ENCODE measurements around the gene ANKS4B. TPM values are rescaled to one million over a fixed set of nuclear protein-coding genes. Genes with fewer than 3 reads are reported as not detected.

Gene ANKS4B
- total RNA-seq, 1 donor = not detected

DNA sequence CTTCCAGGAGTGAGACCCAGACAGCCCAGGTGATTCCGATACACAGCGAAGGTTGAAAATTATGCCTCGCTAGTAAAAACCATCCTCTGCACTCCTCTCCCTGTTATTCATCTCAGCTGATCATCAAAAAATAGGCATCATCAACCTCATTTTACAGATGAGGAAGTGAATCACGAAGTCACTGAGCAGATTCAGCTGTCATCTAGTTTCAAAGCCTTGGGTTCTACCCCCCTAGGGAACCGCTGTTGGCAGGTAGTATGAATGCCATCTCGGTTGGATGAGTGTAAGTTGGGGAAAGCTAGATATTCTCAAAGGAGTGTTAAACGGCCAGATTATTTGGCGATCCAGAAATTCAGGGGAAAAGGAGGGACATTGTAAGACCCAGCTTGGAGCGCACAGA is 42.6 kb downstream of the ANKS4B start:
- DNase-seq (ENCODE audit: low read depth) = no peak
- H3K4me3 ChIP-seq (ENCODE audit: low read depth, low read length) = no peak overlapping the region
- TF ChIP-seq, protein P1, sequence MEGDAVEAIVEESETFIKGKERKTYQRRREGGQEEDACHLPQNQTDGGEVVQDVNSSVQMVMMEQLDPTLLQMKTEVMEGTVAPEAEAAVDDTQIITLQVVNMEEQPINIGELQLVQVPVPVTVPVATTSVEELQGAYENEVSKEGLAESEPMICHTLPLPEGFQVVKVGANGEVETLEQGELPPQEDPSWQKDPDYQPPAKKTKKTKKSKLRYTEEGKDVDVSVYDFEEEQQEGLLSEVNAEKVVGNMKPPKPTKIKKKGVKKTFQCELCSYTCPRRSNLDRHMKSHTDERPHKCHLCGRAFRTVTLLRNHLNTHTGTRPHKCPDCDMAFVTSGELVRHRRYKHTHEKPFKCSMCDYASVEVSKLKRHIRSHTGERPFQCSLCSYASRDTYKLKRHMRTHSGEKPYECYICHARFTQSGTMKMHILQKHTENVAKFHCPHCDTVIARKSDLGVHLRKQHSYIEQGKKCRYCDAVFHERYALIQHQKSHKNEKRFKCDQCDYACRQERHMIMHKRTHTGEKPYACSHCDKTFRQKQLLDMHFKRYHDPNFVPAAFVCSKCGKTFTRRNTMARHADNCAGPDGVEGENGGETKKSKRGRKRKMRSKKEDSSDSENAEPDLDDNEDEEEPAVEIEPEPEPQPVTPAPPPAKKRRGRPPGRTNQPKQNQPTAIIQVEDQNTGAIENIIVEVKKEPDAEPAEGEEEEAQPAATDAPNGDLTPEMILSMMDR (IDR thresholded peaks at IDR 0.05; ENCODE audit: insufficient read depth, low read depth, low read length) = no peak

DNA sequence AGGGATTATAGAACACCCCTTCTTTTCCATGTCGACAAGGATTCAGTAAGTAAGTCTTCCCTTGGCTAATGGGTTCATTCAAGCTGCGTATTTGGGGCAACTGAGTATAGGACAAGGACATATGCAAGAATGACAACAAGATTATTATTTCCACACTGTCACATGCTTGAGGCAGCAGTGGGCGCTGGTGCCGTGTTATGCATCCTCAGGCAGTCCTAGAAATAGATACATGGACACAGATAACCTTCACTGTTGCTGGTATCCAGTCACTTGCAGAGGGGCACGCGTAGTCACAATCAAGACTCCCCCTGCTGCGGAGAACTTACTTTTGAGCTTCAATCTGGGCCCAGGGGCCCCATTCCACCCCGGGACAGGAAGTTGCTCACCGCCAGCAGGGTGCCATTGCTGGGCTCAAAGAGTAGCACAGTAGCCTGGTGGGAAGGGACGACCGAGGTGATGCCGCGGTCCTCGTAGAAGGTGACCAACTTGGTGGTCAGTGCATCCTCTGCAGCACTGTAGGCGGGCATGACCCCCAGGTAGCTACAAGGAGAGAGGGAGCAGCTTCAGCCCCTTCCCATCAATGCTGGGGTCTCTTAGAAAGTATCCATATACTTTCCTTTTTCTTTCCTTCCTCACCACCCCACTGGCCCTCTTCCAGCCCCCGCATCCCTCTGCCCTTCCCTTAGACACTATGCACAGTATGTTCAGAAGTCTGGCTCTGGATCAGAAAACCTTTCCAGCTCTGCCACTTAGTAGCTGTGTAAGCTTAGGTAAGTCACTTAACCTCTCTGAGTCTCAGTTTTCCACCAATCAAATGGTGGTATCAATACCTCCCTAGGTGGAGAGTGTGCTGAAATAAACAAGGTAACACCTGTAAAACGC is 43.8 kb downstream of the ANKS4B start:
- TF ChIP-seq, protein P1 (IDR thresholded peaks at IDR 0.05; ENCODE audit: insufficient read depth, low read depth, low read length) = no peak
- DNase-seq (ENCODE audit: low read depth) = no peak
- no peak overlapping the region for H3K4me3 ChIP-seq (ENCODE audit: low read depth, low read length)

DNA sequence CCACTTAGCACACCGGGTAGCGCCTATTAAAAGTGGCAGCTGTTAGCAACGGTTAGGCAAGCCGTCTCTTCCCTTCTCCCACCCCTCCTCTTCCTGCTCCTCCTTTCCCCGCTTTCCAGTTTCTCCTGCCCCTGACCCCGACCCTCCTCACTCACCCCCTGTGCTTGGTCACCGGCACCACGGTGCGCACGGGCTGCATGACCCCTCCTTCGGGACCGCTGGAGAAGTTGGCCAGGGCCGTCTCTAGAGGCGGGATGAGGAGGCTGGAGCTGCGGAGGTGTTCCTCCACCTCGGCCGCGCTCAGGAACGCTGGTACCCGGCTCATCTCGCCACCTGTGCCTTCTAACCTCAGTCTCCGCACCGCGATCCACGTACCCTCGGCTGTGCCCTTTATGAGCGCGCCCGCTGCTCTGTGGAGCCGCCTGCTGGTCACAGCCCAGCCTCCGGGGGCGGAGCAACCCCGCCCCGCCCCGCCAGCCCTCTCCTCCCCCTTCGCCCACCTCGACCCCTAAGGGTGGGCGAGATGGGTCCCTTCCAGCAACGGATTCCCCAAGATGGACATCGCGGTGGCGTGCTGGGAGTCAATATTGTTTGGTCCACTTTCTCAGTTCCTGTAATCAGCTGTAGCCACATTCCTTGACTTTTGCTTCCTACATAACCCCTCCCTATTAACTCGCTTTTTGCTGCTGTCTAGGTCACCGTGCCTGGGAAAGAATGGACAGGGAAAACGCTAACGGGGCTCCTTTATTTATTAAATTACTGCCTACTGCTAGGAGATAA is 44.6 kb downstream of the ANKS4B start, which contains the start of gene CRYM:
CRYM (minus strand) TSS at position 364 of the 780 bp plus-strand sequence; CDS start at position 325, 39 bp downstream.
- TF ChIP-seq, protein P1 (IDR thresholded peaks at IDR 0.05; ENCODE audit: insufficient read depth, low read depth, low read length) = peak; percentile 78
- DNase-seq (ENCODE audit: low read depth) = no peak
- peak within 1 kb of the TSS; percentile 43 for H3K4me3 ChIP-seq (ENCODE audit: low read depth, low read length)

DNA sequence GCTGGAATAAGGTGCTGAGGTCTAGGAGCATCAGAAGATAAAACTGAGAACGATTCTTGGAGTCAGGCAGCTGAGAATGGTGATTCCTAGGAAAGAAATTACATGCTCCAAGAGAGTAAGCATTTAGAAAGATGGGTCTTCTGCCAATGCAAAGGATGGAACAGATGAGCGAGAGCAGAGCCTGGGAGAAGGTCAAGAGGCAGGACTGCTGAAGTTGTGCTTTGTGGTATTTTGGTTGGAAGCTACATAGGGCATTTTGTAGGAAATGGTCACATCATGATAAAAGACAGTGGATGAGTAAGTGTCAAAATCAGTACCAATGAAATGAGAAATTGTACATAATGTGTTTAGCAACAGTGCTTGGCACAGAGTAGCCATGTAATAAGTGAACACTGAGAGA is 46.0 kb downstream of the ANKS4B start:
- TF ChIP-seq, protein P1 (IDR thresholded peaks at IDR 0.05; ENCODE audit: insufficient read depth, low read depth, low read length) = no peak
- no peak for DNase-seq (ENCODE audit: low read depth)
- no peak overlapping the region for H3K4me3 ChIP-seq (ENCODE audit: low read depth, low read length)

DNA sequence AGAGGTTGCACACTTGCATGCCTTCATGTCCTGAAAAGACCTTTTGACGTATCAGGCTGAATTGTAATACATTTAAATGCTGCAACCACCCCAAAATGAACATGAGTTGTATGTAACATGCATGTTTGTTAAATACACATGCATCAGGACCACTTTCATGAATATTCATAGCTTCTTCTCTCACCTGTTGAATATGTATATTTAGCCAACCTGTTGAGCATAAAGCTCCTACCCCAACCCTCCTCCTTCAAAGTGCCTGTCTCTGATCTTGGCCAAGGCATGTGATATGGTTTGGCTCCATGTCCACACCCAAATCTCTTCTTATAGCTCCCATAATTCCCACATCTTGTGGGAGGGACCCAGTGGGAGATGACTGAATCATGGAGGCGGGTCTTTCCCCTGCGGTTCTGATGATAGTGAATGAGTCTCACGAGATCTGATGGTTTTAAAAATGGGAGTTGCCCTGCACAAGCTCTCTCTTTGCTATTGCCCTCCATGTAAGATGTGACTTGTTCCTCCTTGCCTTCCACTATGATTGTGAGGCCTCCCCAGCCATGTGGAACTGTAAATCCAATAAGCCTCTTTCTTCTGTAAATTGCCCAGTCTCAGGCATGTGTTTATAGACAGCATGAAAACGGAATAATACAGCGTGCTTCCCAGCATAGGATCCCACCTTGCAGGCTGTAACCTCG is 48.3 kb downstream of the ANKS4B start:
- no peak for DNase-seq (ENCODE audit: low read depth)
- TF ChIP-seq, protein P1 (IDR thresholded peaks at IDR 0.05; ENCODE audit: insufficient read depth, low read depth, low read length) = no peak
- H3K4me3 ChIP-seq (ENCODE audit: low read depth, low read length) = no peak overlapping the region

DNA sequence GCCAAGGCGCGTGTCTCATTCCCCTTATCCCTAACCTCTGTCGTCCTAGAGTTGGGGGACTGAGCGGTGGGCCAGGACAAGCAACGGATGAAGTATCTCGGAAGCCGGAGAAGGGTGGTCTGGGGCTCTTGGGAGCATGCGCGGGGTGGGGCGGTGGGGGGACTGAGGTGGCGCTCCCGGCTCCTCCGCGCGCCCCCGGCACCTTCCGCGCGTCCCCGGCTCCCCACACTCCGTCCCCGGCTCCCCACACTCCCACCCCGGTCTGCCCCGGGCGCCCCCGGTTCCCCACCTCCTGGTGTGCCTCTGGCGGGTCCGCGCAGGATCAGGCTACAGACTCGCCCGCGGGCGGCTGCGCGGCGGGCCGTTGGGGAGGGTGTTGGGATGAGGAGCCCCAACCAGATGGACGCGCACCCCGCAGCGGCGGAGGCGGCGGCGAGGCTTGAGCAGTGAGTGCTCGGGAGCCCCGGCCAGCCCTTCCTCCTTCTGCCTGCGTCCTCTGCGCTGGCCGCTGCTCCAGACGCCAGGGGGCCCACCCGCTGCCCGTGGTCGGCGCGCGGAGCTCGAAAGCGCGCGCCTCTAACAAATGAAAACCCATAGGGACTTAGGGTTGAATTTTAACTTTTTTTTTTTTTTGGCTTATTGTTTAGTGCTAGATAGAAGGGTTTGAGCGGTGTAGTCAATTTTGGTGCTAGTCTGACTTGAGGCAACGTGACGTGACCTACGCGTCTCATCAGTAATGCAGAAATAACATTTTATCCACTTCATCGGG is 50.2 kb downstream of the ANKS4B start:
- TF ChIP-seq, protein P1 (IDR thresholded peaks at IDR 0.05; ENCODE audit: insufficient read depth, low read depth, low read length) = peak; percentile 55
- peak; percentile 47 for DNase-seq (ENCODE audit: low read depth)
- H3K4me3 ChIP-seq (ENCODE audit: low read depth, low read length) = peak overlapping the region; percentile 35
